HCT116 (cell line): ENCODE data around the gene DHRSX. TPM values are rescaled to one million over a fixed set of nuclear protein-coding genes. Genes with fewer than 3 reads are reported as not detected.

Experiments used
- ATAC-seq: fragments of 200-7000 bp; cut with Tn5 transposase; 2 replicates; pipeline ENCODE4 v1.9.1; 2020; ENCODE audit warnings: mild to moderate bottlenecking, moderate library complexity
- BruUV-seq: library from RNA; stranded (reverse); fragments of 400-500 nt; replicated peaks from 2 replicates; lab custom pipeline; 2021; lab: Mats Ljungman, UMichigan
- CTCF ChIA-PET: fragments of 300-600 bp; sonication (Branson Sonifier 250); formaldehyde crosslinking; loops from one replicate; lab custom pipeline; 2021; ENCODE audit warnings: antibody characterized with exemption; lab: Charles Lee
- POLR2A ChIA-PET: fragments of 300-600, 350-600 bp; sonication (Branson Sonifier 250); formaldehyde crosslinking; loops from one replicate; lab custom pipeline; 2021; ENCODE audit warnings: antibody characterized with exemption; lab: Charles Lee
- RAD21 ChIA-PET, 2 experiments: fragments of 300-600 bp; sonication (Branson Sonifier 250); formaldehyde crosslinking; loops; one replicate each; lab custom pipeline; 2023; ENCODE audit warnings: low total read pairs in 2 of 2; ENCODE audit not compliant: uncharacterized antibody in 2 of 2, unreplicated experiment in 2 of 2, low non-redundant PET in 1 of 2; lab: Charles Lee
- DNase-seq: peaks from one replicate; pipeline ENCODE4 v3.0.0-alpha.2; 2010; ENCODE audit warnings: low read depth, low spot score
- H2AFZ ChIP-seq: fragments of 200-600 bp; shearing (Covaris generic), sonication (generic); 2 replicates; pipeline ENCODE4 v1.6.1; 2017; ENCODE audit warnings: low read depth, mixed run types, mixed read lengths, antibody characterized with exemption, low read length; ENCODE audit not compliant: poor library complexity, severe bottlenecking
- H3K27ac ChIP-seq: 2 replicates; pipeline ENCODE4 v1.5.1; 2012; ENCODE audit warnings: low read depth, low read length
- H3K27me3 ChIP-seq: fragments of 200-600 bp; sonication (generic); 2 replicates; pipeline ENCODE4 v1.6.1; 2016; ENCODE audit warnings: mixed run types, low read length, mixed read lengths; ENCODE audit not compliant: insufficient read depth
- H3K36me3 ChIP-seq, 2 experiments: fragments of 200-500 bp in 1 of 2; fragments of 200-600 bp in 1 of 2; sonication (Bioruptor generic) in 1 of 2; sonication (generic) in 1 of 2; 2 replicates each; pipeline versions ENCODE4 v1.5.1 to v1.6.1; 2014 to 2016; ENCODE audit warnings: low read length in 2 of 2, inconsistent platforms in 1 of 2, mixed read lengths in 1 of 2, mixed run types in 1 of 2; ENCODE audit not compliant: insufficient read depth in 2 of 2, control insufficient read depth in 1 of 2
- H3K4me1 ChIP-seq, 2 experiments: fragments of 200-600 bp in 1 of 2; sonication (generic) in 1 of 2; 2 replicates each; pipeline versions ENCODE4 v1.5.1 to v1.6.1; 2012 to 2017; ENCODE audit warnings: low read length in 2 of 2, inconsistent platforms in 1 of 2, mild to moderate bottlenecking in 1 of 2, mixed read lengths in 1 of 2, mixed run types in 1 of 2, moderate library complexity in 1 of 2; ENCODE audit not compliant: insufficient read depth in 2 of 2, control insufficient read depth in 1 of 2
- H3K4me2 ChIP-seq: fragments of 200-600 bp; sonication (generic); 2 replicates; pipeline ENCODE4 v1.6.1; 2017; ENCODE audit warnings: mixed run types, low read length, mixed read lengths
- H3K4me3 ChIP-seq, 2 experiments: fragments of 200-600 bp in 1 of 2; sonication (generic) in 1 of 2; replicated peaks in 1 of 2; 2 replicates each; pipeline ENCODE4 v1.5.1; 2011 to 2016; ENCODE audit warnings: low read length in 2 of 2, control low read depth in 1 of 2, low read depth in 1 of 2, mild to moderate bottlenecking in 1 of 2, mixed read lengths in 1 of 2, mixed run types in 1 of 2
- H3K79me2 ChIP-seq: fragments of 200-600 bp; sonication (generic); 2 replicates; pipeline ENCODE4 v1.6.1; 2017; ENCODE audit warnings: mild to moderate bottlenecking, mixed run types, low read length, moderate library complexity, mixed read lengths; ENCODE audit not compliant: insufficient read depth
- H3K9ac ChIP-seq: fragments of 200-600 bp; sonication (generic); 2 replicates; pipeline ENCODE4 v1.6.1; 2016; ENCODE audit warnings: low read length, mixed read lengths
- H3K9me2 ChIP-seq: fragments of 200-600 bp; sonication (generic), shearing (Covaris generic); 2 replicates; pipeline ENCODE4 v1.6.1; 2017; ENCODE audit warnings: mixed run types, mild to moderate bottlenecking, moderate library complexity; ENCODE audit not compliant: insufficient read depth
- H3K9me3 ChIP-seq, 2 experiments: fragments of 200-500 bp in 1 of 2; fragments of 200-600 bp in 1 of 2; sonication (Bioruptor generic) in 1 of 2; sonication (generic) in 1 of 2; 2 replicates each; pipeline ENCODE4 v1.6.1; 2014 to 2017; ENCODE audit warnings: low read length in 2 of 2, mixed read lengths in 2 of 2, inconsistent platforms in 1 of 2, low read depth in 1 of 2, mild to moderate bottlenecking in 1 of 2, mixed run types in 1 of 2, moderate library complexity in 1 of 2; ENCODE audit not compliant: control insufficient read depth in 1 of 2, insufficient read depth in 1 of 2
- H4K20me1 ChIP-seq: fragments of 200-600 bp; sonication (generic), shearing (Covaris generic); 2 replicates; pipeline ENCODE4 v1.6.1; 2017; ENCODE audit warnings: mixed run types, mild to moderate bottlenecking, moderate library complexity; ENCODE audit not compliant: insufficient read depth
- CEBPB ChIP-seq: IDR thresholded peaks from 2 replicates; pipeline ENCODE4 v1.6.1; 2012; ENCODE audit warnings: low read depth
- ELF1 ChIP-seq: IDR thresholded peaks from 2 replicates; pipeline ENCODE4 v1.6.1; 2012; ENCODE audit warnings: low read depth, borderline replicate concordance
- EZH2 ChIP-seq: fragments of 200-600 bp; sonication (generic); IDR thresholded peaks from 2 replicates; pipeline ENCODE4 v1.6.1; 2017; ENCODE audit warnings: antibody characterized with exemption, mixed run types
- JUND ChIP-seq: IDR thresholded peaks from 2 replicates; pipeline ENCODE4 v1.6.1; 2012
- POLR2AphosphoS5 ChIP-seq: IDR thresholded peaks from 2 replicates; pipeline ENCODE4 v1.6.1; 2011; ENCODE audit warnings: mild to moderate bottlenecking, low read depth, low read length, moderate library complexity
- RAD21 ChIP-seq: IDR thresholded peaks from 2 replicates; pipeline ENCODE4 v1.6.1; 2012; ENCODE audit warnings: low read depth, mild to moderate bottlenecking
- SIN3A ChIP-seq: IDR thresholded peaks from 2 replicates; pipeline ENCODE4 v1.6.1; 2012; ENCODE audit warnings: low read depth
- SP1 ChIP-seq: IDR thresholded peaks from 2 replicates; pipeline ENCODE4 v1.6.1; 2012; ENCODE audit warnings: low read depth
- SRF ChIP-seq: IDR thresholded peaks from 2 replicates; pipeline ENCODE4 v1.6.1; 2012; ENCODE audit warnings: low read depth
- TCF7L2 ChIP-seq: IDR thresholded peaks from 2 replicates; pipeline ENCODE4 v1.7.0; 2011; ENCODE audit warnings: borderline replicate concordance, inconsistent platforms; ENCODE audit not compliant: insufficient read depth, insufficient read length; ENCODE audit errors: extremely low read depth
- YY1 ChIP-seq: IDR thresholded peaks from 2 replicates; pipeline ENCODE4 v1.6.1; 2011; ENCODE audit warnings: low read length, low read depth, moderate library complexity, mild to moderate bottlenecking; ENCODE audit not compliant: insufficient replicate concordance; ENCODE audit errors: extremely low read depth
- ZFX ChIP-seq: fragments of 450-650 bp; IDR thresholded peaks from 2 replicates; pipeline ENCODE4 v1.6.1; 2017
- intact Hi-C: fragments of 100-400 bp; cut with micrococcal nuclease; formaldehyde crosslinking; loops from 2 replicates; pipeline ENCODE4 v1.10.0; 2022
- total RNA-seq: library from RNA; stranded (reverse); gene quantifications from one replicate; pipeline ENCODE4 v1.2.1, GENCODE V29; 2021; ENCODE audit not compliant: unreplicated experiment
- TF ChIP-seq, protein P1 (sequence below): IDR thresholded peaks from 2 replicates; pipeline ENCODE4 v1.6.1; 2012

DHRSX gene
- total RNA-seq, 1 experiment from 2014 or later, result 11.9 TPM

DNA sequence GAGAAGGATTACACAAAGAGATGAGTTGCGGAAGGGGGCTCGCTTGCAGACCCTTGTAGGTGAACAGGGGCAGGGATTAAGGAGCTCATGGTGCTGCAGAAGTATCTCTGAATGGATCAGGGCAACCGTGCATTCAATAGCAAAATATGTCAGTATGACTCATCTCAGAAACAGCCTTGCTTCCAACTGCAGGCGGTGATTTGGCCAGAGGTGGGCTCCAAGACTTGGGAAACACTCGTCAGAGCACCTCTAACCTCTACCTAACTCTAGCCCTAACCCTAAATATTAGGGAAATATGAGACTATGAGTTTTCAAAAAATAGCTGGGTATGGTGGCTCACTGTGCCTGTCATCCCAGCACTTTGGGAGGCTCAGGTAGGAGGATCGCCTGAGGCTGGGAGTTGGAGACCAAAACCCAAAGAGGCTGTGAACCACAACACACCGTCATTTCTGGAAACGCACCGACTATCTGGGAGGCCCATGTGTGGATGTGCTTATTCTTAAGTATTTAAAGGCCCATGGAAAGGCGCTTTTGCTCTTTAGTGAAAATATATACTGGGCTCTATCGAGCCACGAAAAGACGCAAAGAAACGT, 102.6 kb downstream of the DHRSX start:
- Histone ChIP-seq H3K36me3 (no peaks in the 10 kb centered on the region), H3K27ac (peak overlapping the region; percentile 57), H3K4me3 (no peak overlapping the region), H3K4me1 (peaks cover 47 to 70% of the 10 kb centered on the region in 2 experiments), H3K4me2 (peak overlapping the region; percentile 59), H3K9ac (peak overlapping the region; percentile 12), H3K9me3 (no peaks in the 10 kb centered on the region), H2AFZ (no peak overlapping the region), H3K27me3 (no peaks in the 10 kb centered on the region), H3K9me2 (no peaks in the 10 kb centered on the region), H3K79me2 (no peaks in the 10 kb centered on the region), H4K20me1 (no peaks in the 10 kb centered on the region)
- peak; percentile 33 for ATAC-seq
- TF ChIP-seq YY1, result no peak
- TF ChIP-seq JUND, result no peak
- TF ChIP-seq ZFX, result no peak
- no peak for TF ChIP-seq TCF7L2
- TF ChIP-seq POLR2AphosphoS5, result no peak
- TF ChIP-seq CEBPB, result no peak
- TF ChIP-seq ELF1, result no peak
- TF ChIP-seq, protein P1, sequence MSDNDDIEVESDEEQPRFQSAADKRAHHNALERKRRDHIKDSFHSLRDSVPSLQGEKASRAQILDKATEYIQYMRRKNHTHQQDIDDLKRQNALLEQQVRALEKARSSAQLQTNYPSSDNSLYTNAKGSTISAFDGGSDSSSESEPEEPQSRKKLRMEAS, result no peak
- TF ChIP-seq EZH2, result no peak
- no peak for TF ChIP-seq SP1
- TF ChIP-seq SIN3A, result no peak
- TF ChIP-seq RAD21, result no peak
- TF ChIP-seq SRF, result no peak
- POLR2A ChIA-PET, result no interaction called here
- no TSS peak for BruUV-seq
- DNase-seq, result peak; percentile 42
- RAD21 ChIA-PET, result no interaction called here
- intact Hi-C loops, result no loop called here
- CTCF ChIA-PET, result no interaction called here
